ENCODE data around the gene MYO9A. TPM values are rescaled to one million over a fixed set of nuclear protein-coding genes. Genes with fewer than 3 reads are reported as not detected.

MYO9A gene
- total RNA-seq, 1 experiment from 2014 or later, result 21.4 TPM

DNA sequence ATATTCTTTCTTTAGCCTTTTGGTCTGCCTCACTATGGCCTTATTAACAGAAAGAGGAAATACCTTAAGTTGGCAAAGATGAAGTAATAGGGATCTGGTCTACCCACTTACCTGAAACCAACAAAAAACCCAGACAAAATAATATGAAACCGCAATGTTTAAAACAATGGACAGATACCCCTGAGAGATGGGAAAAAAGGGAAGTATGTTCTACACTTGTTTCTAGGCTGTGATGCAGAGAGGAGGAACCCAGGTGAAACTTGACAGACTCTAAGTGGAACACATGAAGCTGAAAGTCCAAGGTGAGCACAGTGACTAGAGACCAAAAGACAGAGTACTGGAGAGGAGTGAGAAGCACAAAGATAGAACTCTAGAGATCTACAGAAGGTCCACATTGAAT, 229.2 kb downstream of the MYO9A start:
- Histone ChIP-seq H2BK5ac (ENCODE audit: insufficient read length, low read length) (no peak overlapping the region), H3K79me2 (ENCODE audit: insufficient read depth, low read length) (no peaks in the 10 kb centered on the region), H2AFZ (ENCODE audit: low read length) (no peak overlapping the region), H3K9me3 (ENCODE audit: control insufficient read depth, low read depth, low read length) (no peaks in the 10 kb centered on the region), H3K4me1 (ENCODE audit: insufficient read depth, low read length) (peaks cover 2% of the 10 kb centered on the region; the same call in 1 of the 2 replicates), H2BK120ac (ENCODE audit: low read depth, low read length, poor library complexity, severe bottlenecking) (no peak overlapping the region), H3K56ac (ENCODE audit: insufficient read length, low read depth, low read length) (no peak overlapping the region), H3K18ac (ENCODE audit: insufficient read length, low read depth, low read length) (no peak overlapping the region), H3K23ac (ENCODE audit: insufficient read length, low read depth, low read length) (no peak overlapping the region), H3K79me1 (ENCODE audit: insufficient read depth, low read depth, low read length, poor library complexity, severe bottlenecking) (no peaks in the 10 kb centered on the region), H3K23me2 (ENCODE audit: insufficient read length, low read depth, low read length, poor library complexity, severe bottlenecking) (no peaks in the 10 kb centered on the region), H2BK12ac (ENCODE audit: insufficient read length, low read depth, low read length) (no peak overlapping the region), H2AK5ac (ENCODE audit: insufficient read length, low read length) (no peak overlapping the region), H2BK20ac (ENCODE audit: low read depth, low read length, poor library complexity, severe bottlenecking) (no peak overlapping the region), H2BK15ac (ENCODE audit: low read depth, low read length) (no peak overlapping the region), H4K8ac (replicated peaks; ENCODE audit: insufficient read length, low read depth, low read length) (no peak overlapping the region), H4K20me1 (ENCODE audit: control insufficient read depth, insufficient read depth, insufficient read length) (no peaks in the 10 kb centered on the region), H4K5ac (ENCODE audit: insufficient read length, low read depth, low read length) (no peak overlapping the region), H4K91ac (ENCODE audit: insufficient read length, low read depth, low read length) (no peak overlapping the region), H3K14ac (ENCODE audit: insufficient read depth, low read length) (no peak overlapping the region), H3T11ph (ENCODE audit: low read length) (no peak overlapping the region), H3K4me2 (ENCODE audit: insufficient read depth, insufficient read length, low read length) (no peak overlapping the region), H3K27me3 (ENCODE audit: insufficient read depth, low read length) (no peaks in the 10 kb centered on the region), H3K9ac (ENCODE audit: extremely low read depth, insufficient read length, low read length) (no peak overlapping the region), H3K27ac (ENCODE audit: insufficient read length, low read depth, low read length) (no peak overlapping the region), H3K4ac (ENCODE audit: low read depth, low read length) (no peak overlapping the region)
- Mint-ChIP-seq H3K27ac (no peak overlapping the region; a peak in 2 of 7 replicates), H3K4me1 (peaks cover 18 to 23% of the 10 kb centered on the region in 2 experiments), H3K36me3 (ENCODE audit: insufficient read depth in 1 of 3, low read depth in 3 of 3) (peaks cover 0 to 4% (median 0%) of the 10 kb centered on the region in 3 experiments; a peak in 1 of 7 replicates), H3K9me3 (no peaks in the 10 kb centered on the region), H3K27me3 (ENCODE audit: low read depth) (no peaks in the 10 kb centered on the region), H3K4me3 (no peak overlapping the region)
- WGBS (ENCODE audit: extremely low coverage, insufficient read length, low lambda C conversion rate), result no CpG with 5 or more reads among the region's 1 CpG
- no peak for DNase-seq
- TF ChIP-seq, protein P1, sequence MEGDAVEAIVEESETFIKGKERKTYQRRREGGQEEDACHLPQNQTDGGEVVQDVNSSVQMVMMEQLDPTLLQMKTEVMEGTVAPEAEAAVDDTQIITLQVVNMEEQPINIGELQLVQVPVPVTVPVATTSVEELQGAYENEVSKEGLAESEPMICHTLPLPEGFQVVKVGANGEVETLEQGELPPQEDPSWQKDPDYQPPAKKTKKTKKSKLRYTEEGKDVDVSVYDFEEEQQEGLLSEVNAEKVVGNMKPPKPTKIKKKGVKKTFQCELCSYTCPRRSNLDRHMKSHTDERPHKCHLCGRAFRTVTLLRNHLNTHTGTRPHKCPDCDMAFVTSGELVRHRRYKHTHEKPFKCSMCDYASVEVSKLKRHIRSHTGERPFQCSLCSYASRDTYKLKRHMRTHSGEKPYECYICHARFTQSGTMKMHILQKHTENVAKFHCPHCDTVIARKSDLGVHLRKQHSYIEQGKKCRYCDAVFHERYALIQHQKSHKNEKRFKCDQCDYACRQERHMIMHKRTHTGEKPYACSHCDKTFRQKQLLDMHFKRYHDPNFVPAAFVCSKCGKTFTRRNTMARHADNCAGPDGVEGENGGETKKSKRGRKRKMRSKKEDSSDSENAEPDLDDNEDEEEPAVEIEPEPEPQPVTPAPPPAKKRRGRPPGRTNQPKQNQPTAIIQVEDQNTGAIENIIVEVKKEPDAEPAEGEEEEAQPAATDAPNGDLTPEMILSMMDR (conservative IDR thresholded peaks at IDR 0.05), result no peak
